ENCODE results near the gene DENND4B. TPM values are rescaled to one million over a fixed set of nuclear protein-coding genes. Genes with fewer than 3 reads are reported as not detected.

DENND4B gene
- total RNA-seq, 3 donors from 2014 or later: 44.3 to 65.6 (median 46.5) TPM

GRCh38 chr1:153880024-153880423, 66.5 kb downstream of the DENND4B start:
- H3K4me1 ChIP-seq (ENCODE audit: low read depth): peaks cover 22% of the 10 kb centered on the region
- ATAC-seq: no peak

More at GRCh38 chr1:153880024-153880423, 66.5 kb downstream of the DENND4B start:
- intact Hi-C loops (cut with DNase I, micrococcal nuclease): no loop called here
- no peak overlapping the region for H3K4me3 ChIP-seq
- TF ChIP-seq CTCF (IDR thresholded peaks at IDR 0.05): no peak
- no peaks in the 10 kb centered on the region for H3K36me3 ChIP-seq (ENCODE audit: low read depth)
- DNase-seq: no peak
- no peaks in the 10 kb centered on the region for H3K9me3 ChIP-seq

Small RNAs within 50 kb of the gene (microRNA-seq; reads per million reads assigned to microRNA genes)
- gene MIR6737: not detected

Other genes with a start within 250 kb of the DENND4B start
- gene INTS3, start 218.7 kb downstream of the DENND4B start, total RNA-seq: 10 to 100 TPM; 30.6 to 52.3 (median 36.1) TPM
- 10 to 100 TPM; 17.9 to 35.1 (median 22.9) TPM for gene SLC27A3, start 171.3 kb downstream of the DENND4B start, total RNA-seq
- 10 to 100 TPM; 34.4 to 64.8 (median 36.3) TPM for gene GATAD2B, start 23.7 kb downstream of the DENND4B start, total RNA-seq
- 10 to 100 TPM; 30.0 to 47.3 (median 47.1) TPM for gene CRTC2, start 11.9 kb upstream of the DENND4B start, total RNA-seq
- gene SLC39A1, start 16.8 kb upstream of the DENND4B start, total RNA-seq: 10 to 100 TPM; 66.7 to 74.7 (median 66.7) TPM
- gene CREB3L4, start 21.2 kb upstream of the DENND4B start, total RNA-seq: 10 to 100 TPM in 2 of 3 donors, 1 to 10 TPM in 1; 9.9 to 26.9 (median 23.0) TPM
- gene JTB, start 31.0 kb upstream of the DENND4B start, total RNA-seq: 100 to 1,000 TPM; 119 to 153 (median 124) TPM
- 10 to 100 TPM; 55.4 to 82.5 (median 77.5) TPM for gene RAB13, start 39.6 kb upstream of the DENND4B start, total RNA-seq
- gene RPS27, start 44.0 kb upstream of the DENND4B start, total RNA-seq: 1,000 to 10,000 TPM; 1,116 to 1,231 (median 1,134) TPM
- gene NUP210L, start 208.4 kb upstream of the DENND4B start, total RNA-seq: under 1 TPM in 1 of 3 donors, not detected in 2; 0.06 TPM
- gene TPM3, start 245.4 kb upstream of the DENND4B start, total RNA-seq: 100 to 1,000 TPM; 260 to 585 (median 412) TPM